Mesenchymal stem cell (in vitro differentiated cells and primary cell): ENCODE measurements around the gene APOL3.

Experiments
- DNase-seq: peaks from one replicate; pipeline ENCODE4 v3.0.0-alpha.2; 2013
- H2AFZ ChIP-seq: one replicate; pipeline ENCODE4 v1.6.1; 2013; ENCODE audit warnings: low read depth, mild to moderate bottlenecking, control low read depth, inconsistent platforms, low read length, moderate library complexity
- H2AK5ac ChIP-seq: 2 replicates; pipeline ENCODE4 v1.6.1; 2013; ENCODE audit warnings: low read length, moderate library complexity, mild to moderate bottlenecking, inconsistent platforms; ENCODE audit not compliant: severe bottlenecking
- H2BK120ac ChIP-seq: one replicate; pipeline ENCODE4 v1.6.1; 2013; ENCODE audit warnings: low read depth, mild to moderate bottlenecking, inconsistent platforms, low read length, moderate library complexity
- H2BK12ac ChIP-seq, 2 experiments: one replicate each; pipeline ENCODE4 v1.6.1; 2013; ENCODE audit warnings: inconsistent platforms in 2 of 2, low read length in 2 of 2, mild to moderate bottlenecking in 2 of 2, moderate library complexity in 2 of 2, control low read depth in 1 of 2
- H2BK15ac ChIP-seq: one replicate; pipeline ENCODE4 v1.6.1; 2013; ENCODE audit warnings: mild to moderate bottlenecking, low read depth, inconsistent platforms; ENCODE audit not compliant: poor library complexity, severe bottlenecking
- H2BK5ac ChIP-seq: 2 replicates; pipeline ENCODE4 v1.6.1; 2013; ENCODE audit warnings: low read depth, mild to moderate bottlenecking, low read length, control low read depth, inconsistent platforms; ENCODE audit not compliant: poor library complexity, severe bottlenecking
- H3K14ac ChIP-seq, 2 experiments: one replicate each; pipeline ENCODE4 v1.6.1; 2013; ENCODE audit warnings: inconsistent platforms in 2 of 2, low read length in 2 of 2, control low read depth in 1 of 2, mild to moderate bottlenecking in 1 of 2, moderate library complexity in 1 of 2
- H3K18ac ChIP-seq, 2 experiments: one replicate each; pipeline ENCODE4 v1.6.1; 2013; ENCODE audit warnings: inconsistent platforms in 2 of 2, low read length in 2 of 2, control low read depth in 1 of 2, low read depth in 1 of 2, mild to moderate bottlenecking in 1 of 2
- H3K23ac ChIP-seq, 2 experiments: one replicate each; pipeline ENCODE4 v1.6.1; 2013; ENCODE audit warnings: inconsistent platforms in 2 of 2, low read length in 2 of 2, mild to moderate bottlenecking in 2 of 2, moderate library complexity in 2 of 2, control low read depth in 1 of 2
- H3K27ac ChIP-seq: 2 replicates; pipeline ENCODE4 v1.5.1; 2013; ENCODE audit warnings: mild to moderate bottlenecking, moderate library complexity, low read length, control low read depth, inconsistent platforms; ENCODE audit not compliant: poor library complexity, severe bottlenecking
- H3K27me3 ChIP-seq, 2 experiments: 2 replicates each; pipeline versions ENCODE4 v1.6.1 to v1.7.0; 2013; ENCODE audit warnings: low read length in 2 of 2, mild to moderate bottlenecking in 2 of 2, moderate library complexity in 2 of 2, control low read depth in 1 of 2, inconsistent platforms in 1 of 2; ENCODE audit not compliant: control insufficient read depth in 1 of 2, insufficient read depth in 1 of 2
- H3K36me3 ChIP-seq, 2 experiments: 2 replicates each; pipeline versions ENCODE4 v1.6.1 to v1.7.0; 2013; ENCODE audit warnings: low read length in 2 of 2, control low read depth in 1 of 2, inconsistent platforms in 1 of 2, low read depth in 1 of 2, mild to moderate bottlenecking in 1 of 2; ENCODE audit not compliant: insufficient read depth in 2 of 2, control insufficient read depth in 1 of 2
- H3K4ac ChIP-seq, 2 experiments: one replicate each; pipeline ENCODE4 v1.6.1; 2013; ENCODE audit warnings: inconsistent platforms in 2 of 2, low read length in 2 of 2, mild to moderate bottlenecking in 2 of 2, moderate library complexity in 2 of 2, control low read depth in 1 of 2, low read depth in 1 of 2
- H3K4me1 ChIP-seq: 2 replicates; pipeline ENCODE4 v1.6.1; 2013; ENCODE audit warnings: low read depth, low read length, control low read depth; ENCODE audit not compliant: control insufficient read depth, insufficient read depth
- H3K4me2 ChIP-seq: 2 replicates; pipeline ENCODE4 v1.6.1; 2013; ENCODE audit warnings: low read length, mild to moderate bottlenecking, inconsistent platforms; ENCODE audit not compliant: poor library complexity, severe bottlenecking
- H3K4me3 ChIP-seq, 2 experiments: 2 replicates each; pipeline versions ENCODE4 v1.5.1 to v1.7.0; 2013; ENCODE audit warnings: low read length in 2 of 2, mild to moderate bottlenecking in 2 of 2, control low read depth in 1 of 2, low read depth in 1 of 2; ENCODE audit not compliant: insufficient read depth in 1 of 2
- H3K79me1 ChIP-seq: replicated peaks from 2 replicates; pipeline ENCODE4 v1.6.1; 2013; ENCODE audit warnings: mild to moderate bottlenecking, control low read depth, low read length, inconsistent platforms; ENCODE audit not compliant: poor library complexity, severe bottlenecking
- H3K9ac ChIP-seq: 2 replicates; pipeline ENCODE4 v1.7.0; 2013; ENCODE audit warnings: mild to moderate bottlenecking, low read length, moderate library complexity
- H3K9me3 ChIP-seq: 2 replicates; pipeline ENCODE4 v1.7.0; 2013; ENCODE audit warnings: mild to moderate bottlenecking, low read length; ENCODE audit not compliant: control insufficient read depth
- H4K8ac ChIP-seq: one replicate; pipeline ENCODE4 v1.6.1; 2013; ENCODE audit warnings: inconsistent platforms, mild to moderate bottlenecking, low read length, moderate library complexity
- H4K91ac ChIP-seq: one replicate; pipeline ENCODE4 v1.6.1; 2013; ENCODE audit warnings: mild to moderate bottlenecking, low read length, inconsistent platforms
- WGBS: methylation state at CpG from one replicate; pipeline ENCODE4 v1.1.7; 2013; ENCODE audit warnings: mixed read lengths; 5-methylcytosine and 5-hydroxymethylcytosine counted together

The APOL3 gene

DNA sequence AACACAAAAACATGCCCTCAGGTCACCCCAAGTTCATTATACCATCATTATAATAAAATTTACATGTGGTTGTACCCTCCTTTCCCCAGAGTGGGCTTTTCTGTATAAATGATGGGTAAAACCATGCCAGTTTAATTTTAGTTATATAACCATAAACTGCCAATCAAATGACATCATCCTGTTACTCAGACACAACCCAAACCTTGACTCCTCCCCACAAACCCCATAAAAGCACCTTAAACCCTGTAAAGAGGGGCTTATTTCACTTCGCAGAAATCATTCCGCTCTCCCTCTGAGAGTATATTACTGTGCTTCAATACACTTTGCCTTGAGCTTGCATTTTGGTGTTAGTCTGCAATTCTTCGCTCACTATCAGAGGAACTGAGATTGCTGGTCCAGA lies 5.5 kb upstream of the APOL3 start:
- no peaks in the 10 kb centered on the region for H3K79me1 ChIP-seq
- no peak overlapping the region for H2BK120ac ChIP-seq
- H2BK5ac ChIP-seq, result no peak overlapping the region
- H4K8ac ChIP-seq, result no peak overlapping the region
- H3K36me3 ChIP-seq, result no peaks in the 10 kb centered on the region
- no peak overlapping the region for H3K4me3 ChIP-seq
- no peak overlapping the region for H3K9ac ChIP-seq
- DNase-seq, result no peak
- peaks cover 0 to 32% of the 10 kb centered on the region in 2 experiments for H3K27me3 ChIP-seq
- no peak overlapping the region for H4K91ac ChIP-seq
- H3K4me2 ChIP-seq, result no peak overlapping the region
- no peak overlapping the region for H2AK5ac ChIP-seq
- H3K18ac ChIP-seq, result no peak overlapping the region
- no peak overlapping the region for H2BK15ac ChIP-seq
- H3K23ac ChIP-seq, result no peak overlapping the region
- 96% methylated on average over 3 of the region's 3 CpGs for WGBS
- H3K4me1 ChIP-seq, result no peaks in the 10 kb centered on the region
- H3K27ac ChIP-seq, result no peak overlapping the region
- H2AFZ ChIP-seq, result no peak overlapping the region
- H2BK12ac ChIP-seq, result no peak overlapping the region
- H3K9me3 ChIP-seq, result no peaks in the 10 kb centered on the region
- H3K4ac ChIP-seq, result no peak overlapping the region
- H3K14ac ChIP-seq, result no peak overlapping the region

DNA sequence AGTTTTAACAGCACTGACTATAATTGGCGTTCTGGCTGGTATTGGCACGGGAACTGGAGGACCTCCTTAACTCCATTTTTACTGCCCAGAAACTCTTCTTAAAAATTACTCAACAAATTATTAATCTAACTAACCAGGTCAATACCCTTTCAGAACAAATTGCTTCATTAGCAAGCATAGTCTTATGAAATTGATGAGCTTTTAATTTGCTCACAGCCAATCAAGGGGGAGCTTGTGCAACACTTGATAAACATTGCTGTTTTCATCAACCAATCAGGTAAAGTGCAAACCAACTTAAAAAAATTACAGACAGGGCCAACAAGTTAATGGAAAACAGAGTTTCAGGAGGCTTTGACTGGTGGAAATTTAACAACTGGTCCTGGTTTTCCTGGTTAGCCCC lies 4.6 kb upstream of the APOL3 start:
- no peaks in the 10 kb centered on the region for H3K79me1 ChIP-seq
- WGBS, result 92% methylated on average over 2 of the region's 2 CpGs
- H2BK12ac ChIP-seq, result no peak overlapping the region
- no peak overlapping the region for H3K27ac ChIP-seq
- H3K9me3 ChIP-seq, result no peaks in the 10 kb centered on the region
- no peak overlapping the region for H2AK5ac ChIP-seq
- H2BK15ac ChIP-seq, result no peak overlapping the region
- no peaks in the 10 kb centered on the region for H3K36me3 ChIP-seq
- H3K9ac ChIP-seq, result no peak overlapping the region
- no peak overlapping the region for H4K8ac ChIP-seq
- no peak overlapping the region for H3K14ac ChIP-seq
- no peak overlapping the region for H2AFZ ChIP-seq
- H3K4me3 ChIP-seq, result no peak overlapping the region
- H2BK120ac ChIP-seq, result no peak overlapping the region
- H4K91ac ChIP-seq, result no peak overlapping the region
- no peaks in the 10 kb centered on the region for H3K4me1 ChIP-seq
- H3K18ac ChIP-seq, result no peak overlapping the region
- no peak overlapping the region for H3K4me2 ChIP-seq
- no peak overlapping the region for H3K4ac ChIP-seq
- H3K27me3 ChIP-seq, result peaks cover 0 to 32% of the 10 kb centered on the region in 2 experiments
- H2BK5ac ChIP-seq, result no peak overlapping the region
- H3K23ac ChIP-seq, result no peak overlapping the region
- DNase-seq, result no peak

DNA sequence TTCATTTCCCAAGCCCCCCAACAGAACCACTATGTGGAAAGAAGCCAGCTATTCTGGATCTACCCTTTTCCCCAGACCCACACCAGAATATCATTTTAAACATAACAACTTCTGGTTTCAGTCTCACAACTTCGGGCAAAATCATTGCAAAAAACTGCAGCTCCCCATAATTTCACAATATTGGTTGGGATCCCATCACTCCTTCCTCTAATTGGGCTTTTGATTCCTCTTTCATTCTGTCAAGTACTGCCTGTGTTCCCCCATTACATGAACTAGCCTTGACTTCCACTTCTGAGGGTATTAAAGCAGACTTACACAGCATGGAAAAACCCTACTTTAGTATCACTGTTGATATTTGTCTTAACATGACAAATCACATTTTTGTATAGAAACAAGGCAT lies 4.1 kb upstream of the APOL3 start:
- no peak overlapping the region for H3K27ac ChIP-seq

DNA sequence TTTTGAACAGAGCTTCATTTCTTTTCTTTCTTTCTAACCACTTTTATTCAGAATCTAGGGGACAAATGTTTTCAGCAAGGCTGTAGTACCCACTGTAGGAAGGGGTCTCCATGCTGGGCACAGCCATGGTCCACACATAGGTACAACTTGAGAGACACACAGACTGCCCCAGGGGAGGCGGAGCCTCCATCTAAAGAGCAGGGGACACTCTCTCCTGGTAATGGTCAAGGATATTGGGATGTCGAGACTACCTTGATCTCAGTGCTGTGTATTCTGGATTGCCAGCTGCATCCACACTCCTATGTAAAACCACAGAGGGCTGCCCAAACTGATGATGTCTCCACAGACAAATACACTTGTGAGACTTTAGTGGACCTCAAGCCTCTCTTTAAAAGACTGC lies 2.9 kb upstream of the APOL3 start:
- WGBS, result 93% methylated on average over 2 of the region's 2 CpGs
- H4K91ac ChIP-seq, result no peak overlapping the region
- no peaks in the 10 kb centered on the region for H3K4me1 ChIP-seq
- H2BK5ac ChIP-seq, result no peak overlapping the region
- H3K4ac ChIP-seq, result no peak overlapping the region
- no peak overlapping the region for H3K4me2 ChIP-seq
- H3K4me3 ChIP-seq, result no peak overlapping the region
- H3K9ac ChIP-seq, result no peak overlapping the region
- H3K27ac ChIP-seq, result no peak overlapping the region
- H2BK15ac ChIP-seq, result no peak overlapping the region
- DNase-seq, result no peak
- no peaks in the 10 kb centered on the region for H3K9me3 ChIP-seq
- no peak overlapping the region for H3K14ac ChIP-seq
- H2AFZ ChIP-seq, result no peak overlapping the region
- H2AK5ac ChIP-seq, result no peak overlapping the region
- H3K36me3 ChIP-seq, result no peaks in the 10 kb centered on the region
- no peaks in the 10 kb centered on the region for H3K79me1 ChIP-seq
- peaks cover 0 to 29% of the 10 kb centered on the region in 2 experiments for H3K27me3 ChIP-seq
- H3K18ac ChIP-seq, result no peak overlapping the region
- H3K23ac ChIP-seq, result no peak overlapping the region
- no peak overlapping the region for H2BK120ac ChIP-seq
- no peak overlapping the region for H4K8ac ChIP-seq
- no peak overlapping the region for H2BK12ac ChIP-seq

More for the DNA sequence above, 4.1 kb upstream of the APOL3 start:
- Histone ChIP-seq H4K8ac (no peak overlapping the region), H3K23ac (no peak overlapping the region), H3K4me2 (no peak overlapping the region), H3K9me3 (no peaks in the 10 kb centered on the region), H2BK15ac (no peak overlapping the region), H3K36me3 (no peaks in the 10 kb centered on the region), H3K27me3 (peaks cover 0 to 29% of the 10 kb centered on the region in 2 experiments), H2BK5ac (no peak overlapping the region), H3K4me3 (no peak overlapping the region), H2BK120ac (no peak overlapping the region), H3K14ac (no peak overlapping the region), H3K4ac (no peak overlapping the region), H3K18ac (no peak overlapping the region), H2AFZ (no peak overlapping the region), H3K79me1 (no peaks in the 10 kb centered on the region), H3K4me1 (no peaks in the 10 kb centered on the region), H2BK12ac (no peak overlapping the region), H2AK5ac (no peak overlapping the region), H3K9ac (no peak overlapping the region), H4K91ac (no peak overlapping the region)
- no peak for DNase-seq
- 89% methylated on average over 1 of the region's 1 CpG for WGBS
